ENCODE data around the gene TWIST1.

DNA sequence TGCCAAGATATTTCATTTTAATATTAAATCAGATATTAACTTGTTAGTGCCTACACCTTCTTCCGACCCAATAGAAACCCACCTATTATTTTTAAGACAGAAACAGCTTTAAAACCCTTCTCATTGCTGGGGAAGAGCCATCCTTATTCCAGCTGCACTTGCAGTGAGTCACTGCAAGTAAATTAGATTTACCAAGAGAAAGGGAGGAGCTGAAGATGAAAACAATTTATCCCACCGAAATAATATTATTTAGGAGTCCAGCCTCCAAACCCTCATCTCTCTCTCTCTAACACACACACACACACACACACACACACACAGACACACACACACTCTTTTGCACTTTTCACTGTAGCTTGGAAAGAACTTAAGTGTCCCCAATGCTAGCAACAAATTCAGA lies 26.9 kb downstream of the TWIST1 start:
- TF ChIP-seq CTCF (conservative IDR thresholded peaks at IDR 0.05; ENCODE audit: low read depth in 2 of 2) (no peak), REST (IDR thresholded peaks at IDR 0.05; ENCODE audit: unreplicated experiment) (no peak), POLR2AphosphoS5 (IDR thresholded peaks at IDR 0.05; ENCODE audit: low read depth) (no peak), EZH2phosphoT487 (IDR thresholded peaks at IDR 0.05; ENCODE audit: unreplicated experiment) (no peak), EZH2 (IDR thresholded peaks at IDR 0.05; ENCODE audit: low read depth, unreplicated experiment) (no peak), CREB1 (CRISPR knock-in tag; IDR thresholded peaks at IDR 0.05; ENCODE audit: low read depth) (no peak), NANOG (IDR thresholded peaks at IDR 0.05; ENCODE audit: borderline replicate concordance) (no peak), STAT1 (IDR thresholded peaks at IDR 0.05; ENCODE audit: unreplicated experiment) (no peak), ZNF114 (CRISPR knock-in tag; IDR thresholded peaks at IDR 0.05) (no peak), JUNB (IDR thresholded peaks at IDR 0.05; ENCODE audit: unreplicated experiment) (no peak), ZNF331 (CRISPR knock-in tag; IDR thresholded peaks at IDR 0.05; ENCODE audit: low read depth) (no peak)
- TF ChIP-seq, protein P1, sequence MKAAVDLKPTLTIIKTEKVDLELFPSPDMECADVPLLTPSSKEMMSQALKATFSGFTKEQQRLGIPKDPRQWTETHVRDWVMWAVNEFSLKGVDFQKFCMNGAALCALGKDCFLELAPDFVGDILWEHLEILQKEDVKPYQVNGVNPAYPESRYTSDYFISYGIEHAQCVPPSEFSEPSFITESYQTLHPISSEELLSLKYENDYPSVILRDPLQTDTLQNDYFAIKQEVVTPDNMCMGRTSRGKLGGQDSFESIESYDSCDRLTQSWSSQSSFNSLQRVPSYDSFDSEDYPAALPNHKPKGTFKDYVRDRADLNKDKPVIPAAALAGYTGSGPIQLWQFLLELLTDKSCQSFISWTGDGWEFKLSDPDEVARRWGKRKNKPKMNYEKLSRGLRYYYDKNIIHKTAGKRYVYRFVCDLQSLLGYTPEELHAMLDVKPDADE (IDR thresholded peaks at IDR 0.05), result no peak

Data from GM23338 (cell line).